Measurements from ENCODE around the gene ASF1A.

The ASF1A gene

DNA sequence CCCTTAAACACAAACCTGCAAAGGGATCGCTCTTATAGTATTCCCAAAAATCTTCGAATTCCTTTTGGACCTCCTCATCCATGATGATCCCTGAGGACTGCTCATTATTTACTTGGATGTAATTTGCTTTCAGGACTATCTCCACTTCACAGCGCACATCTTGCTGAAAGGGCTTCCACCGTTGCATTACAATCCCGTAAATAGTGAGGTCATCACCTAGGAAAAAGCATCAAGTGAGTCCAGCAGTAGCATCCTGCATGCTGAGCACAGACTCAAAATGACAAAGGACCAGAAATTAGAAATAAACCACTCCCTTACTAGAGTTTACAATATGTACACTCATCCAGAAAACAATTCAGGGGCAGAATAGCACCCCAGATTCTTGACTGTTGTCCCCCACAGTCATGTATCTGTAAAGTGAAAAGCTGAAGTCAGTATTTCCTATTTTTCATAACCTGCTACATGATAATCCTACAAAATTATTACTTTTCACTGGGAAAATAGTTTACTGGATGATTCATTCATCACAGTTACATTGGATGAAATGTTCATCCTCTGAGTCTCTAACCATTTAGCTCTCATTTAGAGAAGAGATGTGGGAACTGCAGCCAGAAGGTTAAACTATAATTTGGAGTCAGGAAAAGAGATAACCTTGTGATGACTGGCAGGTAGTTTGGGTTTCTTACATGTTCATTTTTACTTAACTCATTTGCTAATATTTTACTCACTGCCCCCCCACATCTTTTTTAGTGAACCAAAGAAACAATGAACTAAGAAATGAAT lies 23.8 kb downstream of the ASF1A start:
- DNase-seq: no peak

DNA sequence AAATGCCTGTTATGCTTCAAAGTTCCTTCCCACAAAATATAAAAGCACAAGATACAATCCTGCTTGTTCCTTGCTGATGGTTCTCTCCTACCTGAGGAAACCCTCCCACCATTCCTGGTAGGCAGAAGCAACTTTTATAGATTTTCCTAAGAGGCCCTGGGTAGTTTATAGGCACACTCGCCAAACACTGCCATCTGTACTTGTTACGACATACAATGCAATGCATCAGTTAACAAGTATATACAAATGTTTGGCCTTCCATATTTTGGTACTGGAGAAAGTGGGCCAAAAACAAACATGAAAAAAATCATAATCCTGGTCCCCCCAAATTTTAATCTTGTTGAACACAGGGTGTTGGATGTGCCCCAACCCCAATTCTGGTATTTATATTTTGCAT lies 24.4 kb downstream of the ASF1A start:
- DNase-seq: no peak

DNA sequence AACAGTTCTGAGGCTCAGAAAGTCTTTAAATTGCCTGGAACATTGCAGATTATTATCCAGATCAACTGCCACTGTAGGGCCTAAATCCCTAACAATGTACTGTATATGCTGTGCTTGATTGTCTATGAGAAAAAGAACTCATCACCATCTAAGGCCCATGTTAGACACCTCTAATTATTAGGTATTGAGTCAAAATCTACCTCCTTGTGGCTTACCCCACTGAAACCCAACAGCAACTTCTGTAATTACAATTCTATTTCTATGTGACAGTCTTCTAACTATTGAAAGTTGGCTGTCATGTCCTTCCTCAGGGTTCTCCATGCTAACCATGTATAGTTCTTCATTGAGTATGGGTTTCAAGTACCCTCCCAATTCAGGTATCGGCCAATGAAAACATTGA lies 27.1 kb downstream of the ASF1A start:
- DNase-seq: no peak

DNA sequence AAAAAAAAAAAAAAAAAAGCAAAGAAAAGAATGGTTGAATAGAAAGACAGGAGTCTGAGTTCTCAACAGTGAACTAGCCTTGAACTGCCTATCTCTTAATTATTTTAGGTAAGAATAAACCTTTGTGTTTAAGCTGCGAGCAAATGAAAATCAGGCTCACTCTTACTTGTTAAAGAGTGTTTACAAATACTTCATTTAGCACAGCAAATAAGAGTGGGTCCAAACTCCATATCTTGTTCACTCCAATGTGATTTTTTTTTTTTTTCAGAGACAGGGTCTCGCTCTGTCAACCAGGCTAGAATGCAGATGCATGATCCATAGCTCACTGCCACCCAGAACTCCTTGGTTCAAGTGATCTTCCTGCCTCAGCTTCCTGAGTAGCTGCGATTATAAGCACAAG lies 29.1 kb downstream of the ASF1A start:
- no peak for DNase-seq

DNA sequence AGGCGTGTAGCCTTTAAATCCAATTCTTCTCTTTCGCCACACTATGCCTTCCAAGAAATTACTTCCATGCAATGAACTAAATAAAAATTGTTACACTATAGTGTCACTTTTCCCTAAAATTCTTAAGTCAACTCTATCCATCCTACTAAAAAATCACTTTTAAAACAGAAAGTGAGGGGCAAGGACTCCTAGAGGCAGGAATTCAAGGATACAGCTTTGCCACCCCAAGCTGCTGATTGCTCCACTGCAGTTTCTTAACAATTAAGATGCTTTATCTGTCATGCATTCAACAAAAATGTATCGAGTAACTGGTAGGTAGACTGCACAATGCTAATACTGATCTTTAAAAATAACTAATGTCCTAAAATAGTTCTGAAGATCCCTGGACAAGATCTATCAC lies 36.7 kb downstream of the ASF1A start:
- DNase-seq: no peak

DNA sequence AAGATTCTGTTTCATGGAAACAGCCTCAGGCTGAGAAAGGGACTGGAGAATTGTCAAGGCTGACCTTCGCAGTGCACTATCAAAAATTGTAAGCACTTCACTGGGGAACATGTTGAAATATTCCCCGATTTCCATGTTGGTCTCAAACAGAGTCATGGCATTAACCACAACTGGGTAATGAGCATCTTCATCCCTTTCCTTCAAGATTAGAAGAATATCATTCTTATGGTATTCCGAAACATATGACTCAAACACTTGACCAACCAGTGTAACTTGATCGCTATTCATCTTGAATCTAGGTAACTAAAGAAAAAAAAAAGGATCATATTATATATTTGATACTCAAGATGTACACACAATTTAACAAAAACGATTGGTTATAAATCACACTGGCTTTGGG lies 37.5 kb downstream of the ASF1A start:
- DNase-seq: no peak

DNA sequence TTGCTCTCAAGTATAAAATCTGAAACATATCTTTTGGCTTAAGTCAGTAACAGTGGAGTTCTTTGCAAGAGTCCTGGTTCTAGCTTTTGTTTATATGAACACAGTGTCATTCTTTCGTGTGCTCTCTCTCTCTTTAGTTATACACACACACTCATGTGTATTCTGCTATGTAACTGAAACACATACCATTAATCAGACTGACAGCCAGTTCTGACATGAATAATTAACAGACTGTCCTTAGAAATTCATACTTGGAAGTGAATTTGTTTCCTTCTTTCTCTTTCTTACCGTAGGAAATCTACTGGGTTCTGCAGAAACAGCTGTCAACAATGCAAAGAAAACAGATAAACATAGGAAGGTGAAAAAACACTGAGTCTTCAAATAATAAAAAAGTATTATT lies 38.5 kb downstream of the ASF1A start:
- DNase-seq: no peak

DNA sequence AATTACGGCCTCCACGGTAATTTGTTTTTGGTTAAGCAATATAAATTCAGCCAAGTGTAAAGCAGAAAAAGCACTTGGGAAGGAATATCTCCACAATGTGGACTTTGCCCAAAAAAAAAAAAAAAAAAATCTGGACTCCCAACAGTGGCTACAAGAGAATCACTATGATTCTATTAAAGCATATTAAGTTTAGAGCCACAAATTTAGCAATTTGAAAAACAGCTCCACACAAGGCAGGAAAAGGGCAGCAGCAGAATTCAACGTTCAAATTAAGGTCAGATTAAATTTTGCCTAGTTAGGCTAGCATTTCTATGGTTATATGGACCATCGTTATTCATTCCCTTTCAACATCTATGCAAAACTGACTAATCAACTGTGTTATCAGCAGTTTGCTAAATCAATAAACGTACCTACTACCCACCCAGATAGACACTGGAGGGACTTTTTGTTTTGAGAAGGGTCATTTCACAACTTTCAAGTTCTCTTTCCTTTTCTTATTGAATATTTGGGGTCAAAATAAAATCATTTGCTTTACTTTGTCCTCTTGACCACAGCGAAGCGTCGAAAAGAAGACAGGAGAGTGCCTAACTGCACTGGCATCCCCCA lies 40.0 kb downstream of the ASF1A start:
- no peak for DNase-seq

DNA sequence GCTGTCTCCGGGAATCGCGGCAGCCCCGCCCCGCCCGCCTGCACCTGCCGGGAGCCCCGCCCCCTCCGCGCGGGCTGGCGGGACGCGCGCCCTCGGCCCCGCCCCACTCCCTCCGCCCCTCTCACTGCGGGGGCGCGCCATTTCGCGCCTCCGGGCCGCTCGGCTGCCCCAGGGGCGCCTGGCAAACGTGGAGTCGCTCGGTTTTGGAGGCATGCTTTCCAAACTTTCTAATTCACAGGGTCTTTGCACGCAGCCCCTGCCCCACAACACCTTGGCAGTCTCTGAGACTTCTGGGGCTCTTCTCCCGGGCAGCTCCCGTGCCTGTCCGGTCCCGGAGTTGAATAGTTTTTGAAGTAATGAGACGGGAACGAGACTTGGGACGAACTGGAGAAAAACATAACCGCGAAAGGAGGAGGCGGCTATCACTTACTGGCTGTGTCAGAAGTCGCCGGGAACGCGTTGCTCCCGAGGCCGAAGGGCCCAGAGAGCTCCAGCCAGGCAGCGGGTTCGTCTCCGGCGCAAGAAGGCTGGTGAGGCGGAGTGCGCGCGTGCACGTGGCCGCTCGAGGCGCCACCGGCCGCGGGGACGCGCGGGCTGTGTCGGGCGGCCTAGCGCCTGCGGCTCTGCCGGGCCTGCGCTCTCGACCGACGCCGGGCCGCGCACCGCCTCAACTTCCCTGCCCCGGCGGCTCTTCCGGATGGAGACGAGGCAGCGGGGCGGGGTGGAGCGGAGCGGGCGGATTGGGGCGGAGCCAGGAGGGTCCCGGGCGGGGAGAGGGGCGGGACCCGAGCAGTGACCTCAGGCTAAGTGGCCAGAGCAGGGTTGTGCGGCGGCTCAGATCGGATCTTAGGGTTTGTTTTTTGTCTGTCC lies 40.7 kb downstream of the ASF1A start, which contains the start of gene MCM9:
Gene MCM9 (minus strand): TSS at position 699 of the 870 bp plus-strand sequence. CDS start 3,436 bp downstream, outside the sequence.
- peak; percentile 91 for DNase-seq

DNA sequence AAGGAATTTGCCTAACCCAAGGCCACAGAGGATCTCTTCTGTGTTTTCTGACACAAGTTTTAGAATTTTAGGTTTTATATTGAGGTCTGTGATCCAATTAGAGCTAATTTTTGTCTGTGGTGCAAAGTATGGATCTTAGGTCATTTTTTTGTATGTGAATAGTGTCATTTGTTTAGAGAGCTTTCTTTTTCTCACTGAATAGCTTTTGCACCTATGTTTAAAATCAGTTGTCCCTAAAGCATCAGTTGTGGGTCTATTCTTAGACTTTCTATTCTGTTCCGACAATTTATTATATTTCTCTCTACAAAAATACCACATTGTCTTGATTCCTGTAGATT lies 41.3 kb downstream of the ASF1A start:
- DNase-seq: no peak

DNA sequence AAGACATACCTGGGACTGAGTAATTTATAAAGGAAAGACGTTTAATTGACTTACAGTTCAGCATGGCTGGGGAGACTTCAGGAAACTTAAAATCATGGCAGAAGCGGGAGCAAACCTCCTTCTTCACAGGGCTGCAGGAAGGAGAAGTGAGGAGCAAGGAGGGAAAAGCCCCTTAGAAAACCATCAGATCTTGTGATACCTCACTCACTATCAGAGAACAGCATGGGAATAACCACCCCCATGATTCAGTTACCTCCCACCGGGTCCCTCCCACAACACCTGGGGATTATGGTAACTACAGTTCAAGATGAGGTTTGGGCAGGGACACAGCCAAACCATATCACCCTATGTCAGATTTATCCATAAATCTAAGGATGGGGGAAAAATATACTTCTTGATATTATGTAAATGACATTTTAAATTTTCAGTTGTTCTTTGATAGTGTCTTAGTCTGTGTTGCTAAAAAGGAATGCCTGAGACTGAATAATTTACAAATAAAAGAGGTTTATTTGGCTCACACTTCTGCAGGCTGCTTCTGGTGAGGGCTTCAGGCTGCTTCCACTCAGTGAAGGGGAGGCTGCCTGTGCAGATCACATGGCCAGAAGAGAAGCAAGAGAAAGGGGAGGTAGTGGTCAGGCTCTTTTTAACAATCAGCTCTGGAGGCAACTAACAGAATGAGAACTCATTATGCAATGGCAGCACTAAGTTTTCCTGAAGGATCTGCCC lies 42.2 kb downstream of the ASF1A start:
- no peak for DNase-seq

DNA sequence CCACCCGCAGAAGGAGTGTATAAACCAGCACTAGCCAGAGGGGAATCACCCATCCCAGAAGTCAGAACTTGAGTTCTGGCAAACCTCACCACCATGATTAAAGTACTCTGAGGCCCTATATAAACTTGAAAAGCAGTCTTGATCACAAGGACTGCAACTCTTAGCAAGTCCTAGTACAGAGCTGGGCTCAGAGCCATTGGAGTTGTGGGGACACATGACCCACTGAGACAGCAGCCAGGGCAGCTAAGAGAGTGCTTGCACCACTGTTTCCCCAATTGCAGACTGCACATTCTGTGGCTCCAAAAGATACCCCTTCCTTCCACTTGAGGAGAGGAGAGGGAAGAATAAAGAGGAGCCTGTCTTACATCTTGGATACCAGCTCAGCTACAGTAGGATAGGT lies 45.7 kb downstream of the ASF1A start:
- DNase-seq: no peak

DNA sequence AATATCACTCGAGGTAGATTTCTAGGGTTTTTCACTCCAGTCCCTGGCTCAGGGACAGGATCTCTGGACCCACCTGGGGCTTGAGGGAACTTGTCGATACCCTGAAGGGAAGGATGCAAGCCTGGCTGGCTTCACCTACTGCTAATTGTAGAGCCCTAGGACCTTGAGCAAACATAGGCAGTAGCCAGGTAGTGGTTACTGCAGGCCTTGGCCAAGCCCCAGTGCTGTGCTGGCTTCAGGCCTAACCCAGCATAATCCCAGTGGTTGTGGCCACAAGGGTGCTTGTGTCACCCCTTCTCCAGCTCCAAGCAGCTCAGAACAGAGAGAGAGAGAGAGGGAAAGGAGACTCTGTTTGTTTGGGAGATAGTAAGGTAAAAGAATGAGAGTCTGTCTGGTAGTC lies 46.8 kb downstream of the ASF1A start:
- DNase-seq: no peak

DNA sequence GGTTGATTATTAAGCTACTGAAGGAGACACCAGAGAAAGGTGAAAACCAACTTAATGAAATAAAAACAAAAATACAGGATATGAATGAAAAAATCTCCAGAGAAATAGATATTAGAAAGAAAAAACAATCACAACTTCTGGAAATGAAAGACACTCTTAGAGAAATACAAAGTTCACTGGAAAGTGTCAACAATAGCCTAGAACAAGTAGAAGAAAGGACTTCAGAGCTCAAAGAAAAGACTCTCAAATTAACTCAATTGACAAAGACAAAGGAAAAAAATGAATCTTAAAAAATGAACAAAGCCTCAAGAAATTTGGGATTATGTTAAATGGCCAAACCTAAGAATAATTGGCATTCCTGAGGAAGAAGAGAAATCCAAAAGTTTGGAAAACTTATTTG lies 51.3 kb downstream of the ASF1A start:
- no peak for DNase-seq

DNA sequence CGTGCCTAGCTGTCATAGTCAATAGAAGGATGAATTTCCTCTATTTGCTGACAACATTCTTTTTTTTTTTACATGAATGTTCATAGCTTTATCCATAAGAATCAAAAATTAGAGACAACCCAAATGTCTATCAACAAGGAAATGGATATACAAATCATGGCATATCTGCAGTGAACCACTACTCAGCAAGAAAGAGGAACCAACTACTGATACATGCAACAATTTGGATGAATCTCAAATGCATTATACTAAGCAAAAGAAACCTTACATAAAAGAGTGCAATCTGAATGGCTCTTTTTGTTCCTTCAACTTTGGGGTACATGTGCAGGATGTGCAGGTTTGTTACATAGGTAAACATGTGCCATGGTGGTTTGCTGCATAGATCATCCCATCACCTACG lies 58.7 kb downstream of the ASF1A start:
- no peak for DNase-seq

DNA sequence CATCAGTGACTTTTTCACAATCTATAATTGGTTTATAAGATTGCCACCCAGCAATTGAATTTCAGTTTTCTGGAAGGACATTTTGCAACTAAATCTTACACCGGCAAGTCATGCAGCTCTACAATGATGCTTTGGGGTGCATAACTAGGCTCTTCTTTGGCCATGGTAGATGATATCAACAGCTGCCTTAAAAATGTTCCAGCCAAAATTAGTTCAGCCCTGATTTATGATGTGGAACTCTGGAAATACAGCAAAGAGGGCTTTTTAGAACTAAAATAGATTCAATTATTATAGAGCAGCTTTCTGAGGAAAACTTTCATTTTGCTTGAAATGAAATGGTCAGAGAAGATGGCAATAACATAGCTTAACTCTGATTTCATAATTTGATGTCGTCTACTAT lies 59.4 kb downstream of the ASF1A start:
- no peak for DNase-seq

Measured in NCI-H1105 treated with DMSO at 0.1 percent for 48 hours (cell line).